Stimulated activated CD8-positive, alpha-beta memory T cell treated with anti-CD3 and anti-CD28 coated beads, Interleukin-4, amount 100 ng/mL, for 48 hours (primary cell): ENCODE measurements around the gene SFT2D1.
A peak's percentile ranks its signal among the peaks of the same experiment; 100 is the strongest.

Source experiments
- DNase-seq: peaks from one replicate; pipeline ENCODE4 v3.0.0-alpha.2; 2020

The SFT2D1 gene

GRCh38 chr6:166305562-166306117, 36.7 kb downstream of the SFT2D1 start:
- peak; percentile 5 for DNase-seq

- DNase-seq, result peak; percentile 4
These were observed 38.2 kb downstream of the SFT2D1 start for GRCh38 chr6:166304106-166304505.

DNA sequence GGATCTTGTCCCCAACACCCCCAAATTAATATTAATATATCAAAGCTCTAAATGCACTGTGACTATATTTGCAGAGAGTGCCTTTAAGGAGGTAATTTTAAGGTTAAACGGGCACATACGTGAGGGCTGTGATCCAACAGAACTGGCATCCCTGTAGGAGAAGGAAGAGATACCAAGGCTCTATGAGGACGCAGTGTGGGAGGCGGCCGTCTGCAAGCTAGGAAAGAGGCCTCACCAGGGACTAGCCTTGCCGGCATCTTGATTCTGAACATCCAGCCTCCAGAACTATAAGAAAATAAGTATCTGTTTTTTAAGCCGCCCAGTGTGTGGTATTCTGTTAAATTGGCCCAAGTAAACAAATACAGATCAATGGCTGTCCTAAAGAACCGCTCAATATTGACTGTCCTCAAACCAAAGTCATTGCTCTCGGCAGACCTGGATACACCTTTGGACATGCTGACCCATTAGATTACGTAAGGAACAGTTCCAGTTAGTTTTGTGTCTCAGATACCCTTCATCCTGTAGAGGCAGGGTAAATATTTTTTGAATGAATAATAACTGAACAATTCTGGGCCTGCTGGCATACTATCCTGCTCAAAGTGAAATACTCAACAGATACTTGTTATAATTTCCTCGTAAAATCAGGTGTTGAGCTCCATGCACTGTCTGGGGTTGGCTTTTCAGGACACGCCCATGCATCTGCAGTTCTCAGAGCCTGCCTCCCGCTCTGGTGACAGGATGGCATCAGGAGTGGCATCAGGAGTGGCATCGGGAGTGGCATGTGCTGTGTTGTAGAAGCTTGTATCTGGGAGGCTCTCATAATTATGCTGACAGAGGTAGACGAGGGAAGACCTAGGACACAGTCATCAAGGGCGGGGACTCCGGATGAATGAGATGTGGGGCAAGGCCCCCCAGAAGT, 40.5 kb downstream of the SFT2D1 start:
- no peak for DNase-seq

DNA sequence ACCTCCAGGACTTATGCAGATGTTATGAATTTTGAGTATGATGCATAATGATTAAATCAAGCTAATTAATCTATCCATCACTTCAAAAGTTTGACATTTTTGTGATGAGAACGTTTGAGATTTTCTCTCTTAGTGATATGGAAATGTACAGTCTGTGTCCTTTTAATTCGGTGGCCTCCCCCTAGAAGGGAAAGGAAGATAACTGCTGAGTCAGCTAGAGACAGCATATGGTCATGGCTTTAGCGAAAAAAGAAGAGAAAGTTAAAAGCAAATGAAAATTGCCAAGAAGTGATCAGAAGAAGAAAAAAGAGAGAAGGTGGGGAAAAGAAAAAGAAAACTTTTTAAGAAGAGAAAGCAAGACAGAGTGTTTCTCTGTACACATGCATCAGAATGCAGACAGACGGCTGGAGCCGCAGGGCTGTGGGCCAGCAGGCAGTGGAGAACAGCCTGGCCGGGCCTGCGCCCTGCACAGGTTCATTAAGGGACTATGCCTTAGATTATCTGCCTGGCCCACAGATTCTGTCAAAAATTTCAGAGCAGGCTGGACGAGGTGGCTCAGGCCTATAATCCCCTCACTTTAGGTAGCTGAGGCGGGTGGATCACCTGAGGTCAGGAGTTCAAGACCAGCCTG, 41.9 kb downstream of the SFT2D1 start:
- no peak for DNase-seq

DNA sequence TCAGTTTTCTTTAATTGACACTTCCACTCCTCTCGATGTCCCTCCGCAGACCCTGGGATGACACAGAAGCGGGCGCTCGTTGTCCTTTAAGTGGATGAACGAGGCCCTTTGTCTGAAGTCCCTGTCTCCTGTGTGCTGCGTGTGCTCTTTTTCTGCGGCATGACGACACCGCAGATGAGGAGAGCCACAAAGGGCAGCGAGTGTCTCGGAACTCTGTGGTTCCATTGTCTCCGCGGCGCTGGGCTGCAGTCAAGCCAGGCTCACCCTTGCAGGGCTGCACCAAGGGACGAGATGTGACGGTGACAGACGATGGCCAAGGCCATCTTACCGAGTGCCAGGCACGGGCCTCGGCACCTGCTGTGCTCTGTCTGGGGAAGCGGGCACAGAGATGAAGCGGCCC, 44.7 kb downstream of the SFT2D1 start:
- no peak for DNase-seq

DNA sequence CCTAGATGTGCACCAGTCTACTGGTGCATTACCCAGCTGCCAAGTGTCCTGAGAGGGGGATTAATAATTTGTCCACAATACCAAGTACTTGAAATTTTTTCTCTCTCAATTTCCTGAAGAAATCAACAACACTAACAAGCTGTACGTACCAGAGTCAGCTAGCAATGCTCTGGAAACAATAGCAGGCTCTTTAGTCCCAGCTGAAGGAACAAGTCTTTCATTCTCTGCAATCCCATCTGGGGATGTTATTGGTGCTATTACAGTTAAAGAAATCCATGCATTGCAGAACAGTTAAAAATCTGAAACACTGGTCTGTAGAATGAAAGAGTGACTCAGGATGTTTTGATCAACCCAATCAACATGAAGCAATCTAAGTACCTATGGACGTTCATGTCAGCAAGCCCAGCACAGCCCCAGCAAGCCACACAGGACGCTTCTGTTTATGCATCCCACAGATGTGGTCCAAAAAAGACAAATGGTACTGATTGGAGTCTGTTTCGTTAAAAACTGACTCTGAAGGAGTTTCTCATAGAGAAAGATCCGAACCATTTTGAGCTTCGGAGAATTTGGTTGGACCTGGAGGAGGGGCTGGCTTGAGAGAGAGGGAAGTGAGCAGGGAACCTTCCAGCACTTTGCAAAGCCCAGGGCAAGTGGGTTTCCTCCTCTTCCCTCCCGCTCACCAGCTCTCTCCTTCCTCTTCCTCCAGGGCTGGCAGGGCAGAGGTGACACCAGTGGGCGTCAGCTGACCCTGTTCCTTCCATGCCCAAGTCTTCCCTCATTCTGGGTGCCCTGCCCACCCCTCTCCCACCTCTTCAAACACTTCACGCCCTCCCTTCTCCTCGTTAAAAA, 46.1 kb downstream of the SFT2D1 start:
- no peak for DNase-seq

DNA sequence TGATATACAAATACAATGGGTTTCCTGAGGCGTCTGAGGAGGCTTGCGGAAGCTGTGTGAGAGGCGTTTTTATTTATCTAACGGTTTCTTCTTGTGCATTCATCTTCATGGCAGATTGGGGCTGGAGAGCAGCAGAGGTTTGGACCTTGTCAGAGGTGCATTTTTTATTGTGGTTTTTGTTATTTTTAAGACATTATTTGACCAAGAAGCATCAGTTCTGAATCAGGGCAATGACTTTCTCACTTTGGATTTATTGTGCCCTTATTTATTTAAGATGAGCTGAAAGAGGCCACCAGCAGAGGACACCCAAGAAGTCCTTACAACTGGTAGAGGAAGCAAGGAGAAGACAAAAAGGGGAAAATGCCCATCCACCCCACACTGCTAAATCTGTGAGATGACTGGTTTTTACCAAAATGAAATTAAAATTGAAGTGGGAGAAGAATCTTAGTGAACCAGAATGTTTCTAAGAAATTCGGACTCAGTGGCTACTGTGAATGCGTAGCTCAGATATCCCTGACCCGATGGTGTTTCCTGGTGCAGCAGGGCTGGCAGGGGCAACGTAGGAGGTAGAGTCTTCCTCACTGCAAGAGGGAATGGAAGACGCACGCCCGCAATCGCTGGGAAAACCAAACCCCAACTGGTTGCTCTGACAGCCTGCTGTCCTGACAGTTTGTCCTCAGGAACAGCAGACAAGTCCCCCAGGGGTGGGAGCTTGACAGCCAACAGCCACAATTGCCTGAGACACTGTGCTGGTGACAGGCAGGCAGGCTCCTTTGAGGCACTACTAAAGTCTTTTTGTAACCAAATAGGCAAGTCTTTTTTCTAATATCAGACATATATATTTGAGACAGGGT, 48.4 kb downstream of the SFT2D1 start:
- no peak for DNase-seq

DNA sequence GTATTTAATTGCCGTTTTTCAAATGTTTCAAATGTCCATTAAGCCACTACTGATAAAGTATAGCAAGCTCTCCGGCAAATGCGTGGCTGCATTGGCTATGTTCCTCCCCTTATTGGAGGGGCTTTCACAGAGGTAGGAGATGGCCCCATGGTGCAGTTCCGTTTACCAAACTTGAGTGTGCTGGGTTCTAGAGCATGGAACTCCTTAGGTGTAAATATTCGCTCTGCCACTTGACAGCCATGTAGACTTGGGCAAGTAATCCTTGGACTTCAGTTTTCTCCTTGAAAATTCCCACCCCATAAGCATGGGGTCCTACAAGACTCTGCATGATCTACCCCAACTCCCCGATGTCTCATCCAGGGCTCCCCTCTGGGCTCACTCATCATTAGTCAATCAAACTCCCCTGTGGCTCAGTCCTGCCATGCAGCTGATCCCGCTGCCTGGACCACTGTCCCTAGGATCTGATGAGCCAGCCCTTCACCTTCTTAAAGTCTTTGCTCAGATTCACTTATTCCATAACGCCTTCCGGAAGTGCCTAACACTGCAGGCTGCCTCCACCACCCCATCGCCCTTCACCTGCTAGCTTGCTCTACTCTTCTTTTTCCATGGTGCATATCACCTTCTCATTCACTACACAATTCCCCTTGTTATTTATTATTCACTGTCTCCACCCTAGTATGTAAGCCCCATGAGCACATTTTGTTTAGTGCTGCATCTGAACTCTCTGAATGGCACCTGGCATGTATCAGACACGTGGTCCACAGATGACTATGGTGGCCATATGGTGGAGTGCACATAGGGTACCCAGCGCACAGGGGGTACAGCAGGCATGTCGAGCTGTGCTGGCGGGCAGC, 52.9 kb downstream of the SFT2D1 start:
- no peak for DNase-seq

DNA sequence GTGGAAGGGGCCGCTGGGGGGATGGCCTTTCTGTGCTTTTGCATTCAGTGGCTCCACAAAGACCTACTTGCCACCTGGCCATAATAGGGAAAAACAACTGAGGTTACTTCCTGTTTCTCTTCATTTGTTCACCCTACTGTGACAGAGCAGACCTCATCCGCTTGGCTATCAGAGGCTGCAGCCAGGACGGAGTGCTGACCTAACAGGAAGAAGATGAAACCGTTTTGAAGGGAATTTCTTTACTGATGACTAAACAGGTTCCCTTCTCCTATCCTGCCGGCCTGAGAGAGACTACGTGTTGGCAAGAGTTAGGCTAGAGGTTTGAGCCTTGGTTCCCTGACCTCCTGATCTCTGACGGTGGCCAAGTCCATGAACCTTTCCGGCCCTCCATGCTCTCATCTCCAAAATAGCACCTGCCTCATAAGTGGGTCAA, 55.5 kb downstream of the SFT2D1 start:
- DNase-seq, result peak; percentile 21

GRCh38 chr6:166285233-166285632, 57.1 kb downstream of the SFT2D1 start:
- peak; percentile 0 for DNase-seq

GRCh38 chr6:166284640-166285039, 57.7 kb downstream of the SFT2D1 start:
- peak; percentile 7 for DNase-seq

- peak; percentile 7 for DNase-seq
These were observed 59.8 kb downstream of the SFT2D1 start for GRCh38 chr6:166282394-166283032.

DNA sequence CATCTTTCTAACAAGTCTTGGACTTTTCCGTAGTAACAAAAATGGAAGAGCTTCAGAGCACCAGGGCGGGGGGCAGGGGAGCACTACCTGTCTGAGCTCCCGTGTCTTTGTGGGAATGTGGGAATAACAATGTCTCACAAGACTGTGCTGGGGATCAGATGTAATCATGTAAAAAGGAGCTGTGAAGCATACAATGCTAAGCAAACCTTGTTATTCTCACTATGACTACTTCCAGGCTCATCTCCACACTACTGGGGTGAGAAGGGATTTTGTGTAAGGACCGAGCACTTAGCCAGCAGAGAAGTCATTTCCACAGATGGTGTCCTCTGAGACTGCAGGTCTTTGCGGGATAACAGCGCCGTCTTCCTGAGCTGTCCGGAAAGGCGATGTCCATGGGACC, 61.2 kb downstream of the SFT2D1 start:
- peak; percentile 3 for DNase-seq

DNA sequence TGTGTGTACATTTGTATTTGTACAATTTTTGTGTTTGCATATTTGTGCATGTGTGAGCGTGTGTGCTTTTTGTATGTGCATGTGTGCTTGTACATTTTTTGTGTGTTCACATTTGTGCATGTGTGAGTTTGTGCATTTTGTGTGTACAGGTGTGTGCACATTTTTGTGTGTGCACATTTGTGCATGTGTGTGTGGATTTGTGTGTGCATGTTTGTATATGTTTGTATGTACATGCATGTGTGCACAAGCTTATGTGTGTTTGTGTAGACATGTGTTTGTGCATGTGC, 63.0 kb downstream of the SFT2D1 start:
- no peak for DNase-seq

GRCh38 chr6:166278579-166279392, 63.6 kb downstream of the SFT2D1 start:
- peak; percentile 7 for DNase-seq

DNA sequence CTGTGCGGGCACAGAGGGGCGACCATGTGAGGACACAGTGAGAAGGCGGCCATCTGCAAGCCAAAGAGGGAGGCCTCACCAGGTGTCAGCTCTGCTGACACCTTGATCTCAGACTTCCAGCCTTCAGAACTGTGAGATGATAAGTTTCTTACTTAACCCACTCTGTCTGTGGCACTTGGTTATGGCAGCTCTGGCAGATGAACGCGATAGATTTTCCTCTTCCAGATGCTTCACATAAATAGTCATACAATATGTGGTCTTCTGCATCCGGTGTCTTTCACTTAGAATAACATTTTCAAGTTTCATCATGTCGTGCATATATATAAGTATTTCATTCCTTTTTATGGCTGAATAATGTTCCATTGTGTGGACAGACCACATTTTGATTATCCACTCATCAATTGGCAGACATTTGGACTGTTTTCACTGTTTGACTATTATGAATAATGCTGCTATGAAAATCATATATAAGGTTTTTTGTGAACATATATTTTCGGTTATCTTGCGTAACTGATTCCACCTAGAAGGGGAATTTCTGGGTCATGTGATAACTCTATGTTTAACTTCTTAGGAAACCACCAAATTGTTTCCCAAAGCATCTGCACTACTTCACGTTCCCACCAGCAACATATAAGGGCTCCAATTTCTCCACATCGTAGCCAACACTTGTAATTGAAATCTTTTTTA, 64.3 kb downstream of the SFT2D1 start:
- peak; percentile 10 for DNase-seq

DNA sequence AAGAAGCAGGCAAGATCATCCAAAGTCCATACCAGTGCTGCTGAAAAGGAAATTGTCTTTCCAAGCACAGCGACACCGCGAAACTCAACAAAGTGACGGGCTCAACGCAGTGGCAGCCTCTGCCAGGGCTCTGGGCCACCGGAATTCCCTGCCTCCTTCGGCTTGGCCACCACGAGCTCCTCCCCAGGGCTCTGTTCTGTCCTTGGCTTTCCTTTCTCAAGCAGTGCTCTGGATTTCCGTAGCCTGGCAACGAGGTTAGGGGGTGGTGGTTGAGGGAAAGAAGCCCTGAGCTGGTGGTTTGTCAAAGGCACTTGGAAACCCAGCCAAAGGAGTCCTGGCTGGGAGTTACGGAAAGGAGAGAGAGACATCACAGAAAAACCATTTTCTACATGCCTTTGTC, 65.3 kb downstream of the SFT2D1 start:
- peak; percentile 14 for DNase-seq

- peak; percentile 91 for DNase-seq
These were observed 66.6 kb downstream of the SFT2D1 start for GRCh38 chr6:166275714-166276166.

GRCh38 chr6:166274739-166275370, 67.5 kb downstream of the SFT2D1 start:
- peak; percentile 22 for DNase-seq
